HepG2 (cell line): Measurements from ENCODE around the gene RBM23. TPM values are rescaled to one million over a fixed set of nuclear protein-coding genes. Genes with fewer than 3 reads are reported as not detected.

ENCODE experiments used
- AGO2 ChIP-seq: fragments of 200-400 bp; formaldehyde crosslinking; optimal IDR thresholded peaks from 2 replicates; pipeline ENCODE3; 2017; ENCODE audit warnings: mild to moderate bottlenecking, low read depth, low read length, moderate library complexity
- AKAP8 ChIP-seq: sonication (generic); formaldehyde crosslinking; IDR thresholded peaks from 2 replicates; pipeline ENCODE4 v1.5.1; 2020; ENCODE audit warnings: mild to moderate bottlenecking, missing genetic modification reagents
- CBX5 ChIP-seq: sonication (generic); formaldehyde crosslinking; IDR thresholded peaks from 2 replicates; pipeline ENCODE4 v1.4.0; 2020; ENCODE audit warnings: missing genetic modification reagents, borderline replicate concordance
- HNF4A ChIP-seq: sonication (generic); formaldehyde crosslinking; IDR thresholded peaks from 2 replicates; pipeline ENCODE4 v1.4.0; 2020; ENCODE audit warnings: missing genetic modification reagents
- KDM6A ChIP-seq: IDR thresholded peaks from 2 replicates; pipeline ENCODE4 v1.6.1; 2016; ENCODE audit warnings: low read depth
- NPAS2 ChIP-seq: sonication (generic); formaldehyde crosslinking; IDR thresholded peaks from 2 replicates; pipeline ENCODE4 v1.8.0; 2022; ENCODE audit warnings: mild to moderate bottlenecking, missing genetic modification reagents, borderline replicate concordance
- TCF7 ChIP-seq: sonication (generic); IDR thresholded peaks from 2 replicates; pipeline ENCODE4 v1.6.1; 2016; ENCODE audit warnings: antibody characterized with exemption, low read depth
- TEAD3 ChIP-seq: optimal IDR thresholded peaks from 2 replicates; pipeline ENCODE3; 2016; ENCODE audit warnings: borderline replicate concordance
- TOE1 ChIP-seq: sonication (generic); formaldehyde crosslinking; IDR thresholded peaks from 2 replicates; pipeline ENCODE4 v1.4.0; 2020; ENCODE audit warnings: mild to moderate bottlenecking, missing genetic modification reagents
- ZFY ChIP-seq: sonication (generic); formaldehyde crosslinking; IDR thresholded peaks from 2 replicates; pipeline ENCODE4 v1.4.0; 2020; ENCODE audit warnings: missing genetic modification reagents
- ZNF282 ChIP-seq: fragments of 450-650 bp; IDR thresholded peaks from 2 replicates; pipeline ENCODE4 v1.6.1; 2018; ENCODE audit not compliant: partially characterized antibody
- ZNF367 ChIP-seq: sonication (generic); formaldehyde crosslinking; IDR thresholded peaks from 2 replicates; pipeline ENCODE4 v1.4.0; 2020; ENCODE audit warnings: missing genetic modification reagents, borderline replicate concordance
- ZNF761 ChIP-seq: sonication (generic); formaldehyde crosslinking; conservative IDR thresholded peaks from 2 replicates; pipeline ENCODE4 v1.4.0; 2020; ENCODE audit warnings: mild to moderate bottlenecking, missing genetic modification reagents
- polyA plus RNA-seq, 8 experiments: library from polyadenylated mRNA; depleted of rRNA in 3 of 8; stranded (reverse) in 7 of 8; unstranded in 1 of 8; fragments of >200 nt; fragmentation: Illumina TruSeq in 4 of 8; extraction: Trizol in 4 of 8; gene quantifications; 2 replicates each; pipeline versions ENCODE4 v1.2.1 to v1.2.3, GENCODE V29; 2011 to 2016; ENCODE audit warnings: low read depth in 4 of 8, missing spikeins in 1 of 8, mixed read lengths in 1 of 8; ENCODE audit not compliant: insufficient read depth in 1 of 8
- total RNA-seq, 5 experiments: library from RNA; depleted of rRNA; stranded (reverse); fragments of >200 nt; fragmentation: Illumina TruSeq; extraction: Trizol; gene quantifications; 2 replicates each; pipeline ENCODE4 v1.2.3, GENCODE V29; 2016; ENCODE audit warnings: low read depth in 1 of 5
- TF ChIP-seq, protein P1 (sequence below): sonication (generic); formaldehyde crosslinking; IDR thresholded peaks from 2 replicates; pipeline ENCODE4 v1.4.0; 2020; ENCODE audit warnings: missing genetic modification reagents
- TF ChIP-seq, protein P2 (sequence below): sonication (generic); formaldehyde crosslinking; IDR thresholded peaks from 2 replicates; pipeline ENCODE4 v1.4.0; 2020; ENCODE audit warnings: mild to moderate bottlenecking, missing genetic modification reagents, borderline replicate concordance
- TF ChIP-seq, protein P3 (sequence below): fragments of 450-650 bp; IDR thresholded peaks from 2 replicates; pipeline ENCODE4 v1.6.1; 2017; ENCODE audit warnings: mild to moderate bottlenecking

The RBM23 gene
- total and polyA plus RNA-seq, 2 of the 13 experiments (the other 11 are each of a cell fraction or from before 2014, with no cell fraction given) = 1.5 to 2.1 TPM

DNA sequence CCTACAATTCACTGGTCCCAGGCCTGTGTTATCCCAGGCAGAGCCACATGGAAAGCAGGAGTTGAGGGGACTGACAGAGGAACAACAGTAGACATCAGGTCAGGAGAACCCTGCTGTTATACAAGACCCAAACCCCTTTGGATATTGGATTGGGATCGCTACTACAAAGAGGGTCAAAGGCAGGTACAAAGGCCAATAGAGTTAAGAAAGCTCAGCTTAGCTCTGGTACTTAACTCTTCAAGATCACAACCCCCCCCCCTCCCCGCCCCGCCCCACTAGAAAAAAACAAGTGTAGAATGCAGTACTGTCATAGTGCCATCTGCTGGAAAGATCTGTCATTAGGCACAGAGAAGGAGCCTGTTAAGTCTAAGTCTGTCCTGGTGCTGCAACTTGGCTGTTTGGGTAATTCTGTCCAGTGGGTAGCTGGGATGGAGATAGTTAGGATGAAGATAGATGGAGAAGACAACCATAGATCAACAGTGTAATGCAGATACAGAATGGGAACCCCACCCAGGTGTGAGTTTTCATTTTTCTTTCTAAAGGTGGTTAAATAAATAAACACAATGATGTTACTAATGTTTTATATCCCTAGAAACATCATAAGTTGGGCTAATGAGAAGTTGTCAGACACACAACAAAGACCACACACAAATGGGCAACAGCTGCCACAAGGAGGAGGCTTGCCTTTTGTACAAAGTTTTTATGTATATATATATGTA lies 18.7 kb downstream of the RBM23 start (continued):
- TF ChIP-seq, protein P1, sequence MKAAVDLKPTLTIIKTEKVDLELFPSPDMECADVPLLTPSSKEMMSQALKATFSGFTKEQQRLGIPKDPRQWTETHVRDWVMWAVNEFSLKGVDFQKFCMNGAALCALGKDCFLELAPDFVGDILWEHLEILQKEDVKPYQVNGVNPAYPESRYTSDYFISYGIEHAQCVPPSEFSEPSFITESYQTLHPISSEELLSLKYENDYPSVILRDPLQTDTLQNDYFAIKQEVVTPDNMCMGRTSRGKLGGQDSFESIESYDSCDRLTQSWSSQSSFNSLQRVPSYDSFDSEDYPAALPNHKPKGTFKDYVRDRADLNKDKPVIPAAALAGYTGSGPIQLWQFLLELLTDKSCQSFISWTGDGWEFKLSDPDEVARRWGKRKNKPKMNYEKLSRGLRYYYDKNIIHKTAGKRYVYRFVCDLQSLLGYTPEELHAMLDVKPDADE = no peak
- TF ChIP-seq ZFY (CRISPR knock-in tag) (no peak), ZNF367 (no peak), CBX5 (CRISPR knock-in tag) (no peak), ZNF282 (no peak), NPAS2 (no peak), AGO2 (no peak), TCF7 (no peak), ZNF761 (CRISPR knock-in tag) (no peak), TEAD3 (peak; percentile 70), AKAP8 (no peak), HNF4A (CRISPR knock-in tag) (no peak), TOE1 (no peak), KDM6A (CRISPR knock-in tag) (no peak)
- TF ChIP-seq, protein P2, sequence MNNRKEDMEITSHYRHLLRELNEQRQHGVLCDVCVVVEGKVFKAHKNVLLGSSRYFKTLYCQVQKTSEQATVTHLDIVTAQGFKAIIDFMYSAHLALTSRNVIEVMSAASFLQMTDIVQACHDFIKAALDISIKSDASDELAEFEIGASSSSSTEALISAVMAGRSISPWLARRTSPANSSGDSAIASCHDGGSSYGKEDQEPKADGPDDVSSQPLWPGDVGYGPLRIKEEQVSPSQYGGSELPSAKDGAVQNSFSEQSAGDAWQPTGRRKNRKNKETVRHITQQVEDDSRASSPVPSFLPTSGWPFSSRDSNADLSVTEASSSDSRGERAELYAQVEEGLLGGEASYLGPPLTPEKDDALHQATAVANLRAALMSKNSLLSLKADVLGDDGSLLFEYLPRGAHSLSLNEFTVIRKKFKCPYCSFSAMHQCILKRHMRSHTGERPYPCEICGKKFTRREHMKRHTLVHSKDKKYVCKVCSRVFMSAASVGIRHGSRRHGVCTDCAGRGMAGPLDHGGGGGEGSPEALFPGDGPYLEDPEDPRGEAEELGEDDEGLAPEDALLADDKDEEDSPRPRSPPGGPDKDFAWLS (CRISPR knock-in tag) = no peak
- TF ChIP-seq, protein P3, sequence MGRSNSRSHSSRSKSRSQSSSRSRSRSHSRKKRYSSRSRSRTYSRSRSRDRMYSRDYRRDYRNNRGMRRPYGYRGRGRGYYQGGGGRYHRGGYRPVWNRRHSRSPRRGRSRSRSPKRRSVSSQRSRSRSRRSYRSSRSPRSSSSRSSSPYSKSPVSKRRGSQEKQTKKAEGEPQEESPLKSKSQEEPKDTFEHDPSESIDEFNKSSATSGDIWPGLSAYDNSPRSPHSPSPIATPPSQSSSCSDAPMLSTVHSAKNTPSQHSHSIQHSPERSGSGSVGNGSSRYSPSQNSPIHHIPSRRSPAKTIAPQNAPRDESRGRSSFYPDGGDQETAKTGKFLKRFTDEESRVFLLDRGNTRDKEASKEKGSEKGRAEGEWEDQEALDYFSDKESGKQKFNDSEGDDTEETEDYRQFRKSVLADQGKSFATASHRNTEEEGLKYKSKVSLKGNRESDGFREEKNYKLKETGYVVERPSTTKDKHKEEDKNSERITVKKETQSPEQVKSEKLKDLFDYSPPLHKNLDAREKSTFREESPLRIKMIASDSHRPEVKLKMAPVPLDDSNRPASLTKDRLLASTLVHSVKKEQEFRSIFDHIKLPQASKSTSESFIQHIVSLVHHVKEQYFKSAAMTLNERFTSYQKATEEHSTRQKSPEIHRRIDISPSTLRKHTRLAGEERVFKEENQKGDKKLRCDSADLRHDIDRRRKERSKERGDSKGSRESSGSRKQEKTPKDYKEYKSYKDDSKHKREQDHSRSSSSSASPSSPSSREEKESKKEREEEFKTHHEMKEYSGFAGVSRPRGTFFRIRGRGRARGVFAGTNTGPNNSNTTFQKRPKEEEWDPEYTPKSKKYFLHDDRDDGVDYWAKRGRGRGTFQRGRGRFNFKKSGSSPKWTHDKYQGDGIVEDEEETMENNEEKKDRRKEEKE = no peak
